Measurements from ENCODE around the gene HYAL4.

Gene HYAL4

DNA sequence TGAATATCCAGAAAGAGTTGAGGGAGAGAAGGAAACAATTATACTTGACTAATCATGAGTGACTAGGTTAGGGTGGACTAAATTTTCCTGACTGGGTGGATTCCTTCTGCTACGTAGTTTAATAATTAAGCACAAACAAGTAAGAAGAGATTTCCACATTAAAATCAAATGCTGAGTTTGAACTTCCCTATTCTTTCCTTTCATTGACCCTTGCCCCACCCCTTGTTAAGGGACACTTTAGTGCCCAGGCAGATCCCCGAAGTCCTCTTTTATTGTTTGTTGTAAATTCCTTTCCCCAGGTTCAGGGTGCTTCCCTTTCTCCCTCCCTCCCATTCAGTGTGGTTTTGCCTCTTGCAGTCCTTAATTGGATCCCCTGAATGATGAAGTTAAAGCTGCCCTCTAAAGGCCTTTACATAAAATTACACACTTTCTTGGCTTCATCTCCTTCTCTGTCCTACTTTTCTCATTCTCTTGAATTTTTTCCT, 71.3 kb downstream of the HYAL4 start:
- no peak for ATAC-seq
- DNase-seq = no peak

- no peak for DNase-seq
- ATAC-seq = no peak
Observed at GRCh38 chr7:123917878-123918277, 72.9 kb downstream of the HYAL4 start.

GRCh38 chr7:123918309-123918708, 73.3 kb downstream of the HYAL4 start:
- no peak for DNase-seq
- ATAC-seq = no peak

GRCh38 chr7:123923599-123923998, 78.6 kb downstream of the HYAL4 start:
- ATAC-seq = no peak

GRCh38 chr7:123924941-123925340, 80.0 kb downstream of the HYAL4 start, which contains the start of gene SPAM1:
SPAM1 (plus strand) TSS chr7:123925241; CDS start chr7:123953571, 28,330 bp downstream.
- DNase-seq = no peak
- ATAC-seq = no peak

More at GRCh38 chr7:123923599-123923998, 78.6 kb downstream of the HYAL4 start:
- no peak for DNase-seq
